ENCODE data around the gene SMIM20. TPM values are rescaled to one million over a fixed set of nuclear protein-coding genes. Genes with fewer than 3 reads are reported as not detected.

SMIM20 gene
- total RNA-seq, 2 donors from 2014 or later = 19.7 to 21.3 TPM

DNA sequence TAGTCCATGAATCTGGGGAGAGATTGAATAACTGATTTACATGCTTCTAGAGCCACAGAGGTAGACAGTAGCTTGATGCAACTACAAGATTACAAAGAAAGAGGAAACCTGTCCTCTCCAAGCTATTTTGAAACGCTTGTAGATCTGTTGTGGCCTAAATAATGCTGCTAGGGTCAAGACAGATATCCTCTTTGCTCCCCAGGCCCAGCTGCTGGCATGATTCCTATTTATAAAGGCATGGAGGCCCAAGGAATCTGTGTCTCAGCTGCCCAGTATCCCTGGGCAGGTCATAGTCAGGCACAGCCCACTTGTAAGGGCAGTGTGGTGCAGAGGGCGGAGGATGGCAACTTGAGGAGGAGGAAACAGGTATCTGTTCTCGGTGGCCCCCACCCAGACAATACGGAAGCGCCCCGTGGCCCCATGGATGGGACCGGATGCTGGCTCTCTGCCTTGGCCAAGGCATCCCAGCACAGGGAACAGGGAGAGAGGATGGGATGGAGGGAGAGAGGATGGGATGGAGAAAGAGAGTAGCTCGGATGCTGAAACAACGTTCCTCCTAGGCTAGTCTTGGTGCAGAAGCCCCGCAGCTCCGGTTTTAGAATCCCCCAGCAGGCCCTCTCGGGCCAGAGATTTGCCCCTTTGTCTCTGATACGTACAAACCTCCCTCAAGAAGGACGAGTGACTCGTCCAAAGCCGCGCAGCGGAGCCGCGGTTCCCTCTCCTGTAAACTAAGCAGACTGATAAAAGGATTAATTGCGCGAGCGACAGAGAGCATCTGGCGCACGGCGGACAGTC is 767 bp upstream of the SMIM20 start:
- peak overlapping the region; percentile 95 to 98 for H3K27ac Mint-ChIP-seq

GRCh38 chr4:25914670-25915352 is 791 bp downstream of the SMIM20 start:
- DNase-seq (ENCODE audit: low spot score in 2 of 2) (no peak), ATAC-seq (no peak)
- no peaks in the 10 kb centered on the region for H3K9me3 Mint-ChIP-seq
- peaks cover 8 to 18% of the 10 kb centered on the region in 2 donors for H3K36me3 Mint-ChIP-seq
- peak overlapping the region; percentile 94 to 98 for H3K27ac Mint-ChIP-seq

More for the DNA sequence above, 767 bp upstream of the SMIM20 start:
- H3K9me3 Mint-ChIP-seq = no peaks in the 10 kb centered on the region
- peaks cover 8 to 25% of the 10 kb centered on the region in 2 donors for H3K36me3 Mint-ChIP-seq
- ATAC-seq = peak; percentile 0 to 4
- peak; percentile 26 to 58 for DNase-seq (ENCODE audit: low spot score in 2 of 2)

- H3K36me3 Mint-ChIP-seq = peaks cover 8 to 18% of the 10 kb centered on the region in 2 donors
- no peaks in the 10 kb centered on the region for H3K9me3 Mint-ChIP-seq
- H3K27ac Mint-ChIP-seq = peak overlapping the region; percentile 90 to 98
- ATAC-seq = no peak
- no peak for DNase-seq (ENCODE audit: low spot score in 2 of 2)
Measured at GRCh38 chr4:25915353-25915705, 1.3 kb downstream of the SMIM20 start.

DNA sequence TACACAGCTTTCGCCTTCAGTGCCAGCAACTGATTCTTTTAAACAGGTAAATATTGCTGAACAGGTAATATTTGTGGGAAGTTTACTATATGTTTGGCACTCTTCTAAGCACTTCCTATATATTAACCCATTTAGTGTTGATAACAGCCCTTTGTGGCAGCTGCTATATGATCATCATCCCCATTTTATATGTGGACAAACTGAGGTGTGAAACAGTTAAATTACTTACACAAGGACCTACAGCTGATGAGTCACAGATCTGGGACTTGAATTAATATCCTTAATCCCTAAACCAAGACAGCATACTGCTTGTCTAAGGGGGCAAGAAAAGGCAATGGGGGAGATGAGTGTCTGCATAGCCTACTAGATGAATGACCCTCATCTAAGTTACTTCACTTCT is 2.9 kb downstream of the SMIM20 start:
- Mint-ChIP-seq H3K36me3 (peaks cover 21 to 22% of the 10 kb centered on the region in 2 donors), H3K9me3 (no peaks in the 10 kb centered on the region), H3K27ac (peak overlapping the region in 1 of 2 donors; percentile 66)
- ATAC-seq = no peak
- DNase-seq (ENCODE audit: low spot score in 2 of 2) = no peak

GRCh38 chr4:25919676-25920075 is 5.7 kb downstream of the SMIM20 start:
- H3K36me3 Mint-ChIP-seq = peaks cover 11 to 22% of the 10 kb centered on the region in 2 donors
- no peak for DNase-seq (ENCODE audit: low spot score in 2 of 2)
- peak overlapping the region in 1 of 2 donors; percentile 20 for H3K27ac Mint-ChIP-seq
- ATAC-seq = no peak
- H3K9me3 Mint-ChIP-seq = no peaks in the 10 kb centered on the region

DNA sequence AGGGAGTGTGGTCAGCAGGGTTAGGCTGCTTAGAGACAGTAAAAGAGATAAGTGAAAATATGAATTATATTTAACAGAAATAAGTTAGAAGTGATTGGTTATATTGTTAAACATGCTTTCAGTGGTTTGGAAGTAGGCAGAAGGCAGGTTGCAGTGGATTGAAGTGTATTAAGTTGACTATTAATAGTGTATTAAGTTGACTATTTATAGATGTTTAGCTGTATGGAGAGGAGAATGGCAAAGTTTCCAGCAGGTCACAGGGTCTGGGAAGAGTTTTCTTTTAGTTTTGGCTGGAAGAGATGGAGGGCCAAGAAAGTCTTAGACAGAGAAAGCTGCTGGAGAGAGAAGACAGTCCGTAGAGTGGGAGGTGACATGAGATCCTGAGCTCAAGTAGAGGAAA is 7.9 kb downstream of the SMIM20 start:
- peak overlapping the region in 1 of 2 donors; percentile 0 for H3K27ac Mint-ChIP-seq
- no peak for ATAC-seq
- H3K36me3 Mint-ChIP-seq = peaks cover 5 to 15% of the 10 kb centered on the region in 2 donors

GRCh38 chr4:25922812-25923369 is 8.9 kb downstream of the SMIM20 start:
- DNase-seq (ENCODE audit: low spot score in 2 of 2) (no peak), ATAC-seq (no peak)
- Mint-ChIP-seq H3K36me3 (peaks cover 5 to 15% of the 10 kb centered on the region in 2 donors), H3K9me3 (no peaks in the 10 kb centered on the region), H3K27ac (no peak overlapping the region)

More for the DNA sequence above, 7.9 kb downstream of the SMIM20 start:
- H3K9me3 Mint-ChIP-seq = no peaks in the 10 kb centered on the region
- no peak for DNase-seq (ENCODE audit: low spot score in 2 of 2)

- DNase-seq (ENCODE audit: low spot score in 2 of 2) = no peak
- no peaks in the 10 kb centered on the region for H3K9me3 Mint-ChIP-seq
- no peak overlapping the region for H3K27ac Mint-ChIP-seq
- ATAC-seq = no peak
- H3K36me3 Mint-ChIP-seq = peaks cover 5 to 15% of the 10 kb centered on the region in 2 donors
Measured at GRCh38 chr4:25923745-25924144, 9.7 kb downstream of the SMIM20 start.

GRCh38 chr4:25925486-25926201 is 11.6 kb downstream of the SMIM20 start:
- peaks cover 4 to 19% of the 10 kb centered on the region in 2 donors for H3K36me3 Mint-ChIP-seq
- H3K9me3 Mint-ChIP-seq = no peaks in the 10 kb centered on the region
- no peak overlapping the region for H3K27ac Mint-ChIP-seq
- ATAC-seq (no peak), DNase-seq (ENCODE audit: low spot score in 2 of 2) (peak in 1 of 2 donors; percentile 32)

DNA sequence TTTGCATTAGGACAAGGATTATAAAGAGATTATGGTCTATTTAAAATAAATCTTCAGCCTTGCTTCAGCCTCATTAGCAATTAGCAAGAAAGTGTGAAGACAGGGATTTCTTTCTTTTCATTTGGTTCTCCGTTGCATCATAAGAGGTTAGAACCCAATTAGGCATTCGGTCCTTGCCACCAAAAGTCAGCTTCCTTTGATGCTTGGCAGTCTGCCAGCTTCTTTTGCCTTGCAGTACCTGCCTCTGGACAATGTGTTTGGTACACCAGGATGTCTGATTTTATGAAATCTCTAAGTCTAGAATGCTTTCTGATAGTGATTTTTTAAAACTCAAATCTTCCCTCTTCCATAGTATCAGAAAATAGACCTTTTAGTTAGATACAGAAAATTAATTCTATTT is 12.4 kb downstream of the SMIM20 start:
- Mint-ChIP-seq H3K27ac (no peak overlapping the region), H3K36me3 (peaks cover 0 to 10% of the 10 kb centered on the region in 2 donors), H3K9me3 (no peaks in the 10 kb centered on the region)
- ATAC-seq (no peak), DNase-seq (ENCODE audit: low spot score in 2 of 2) (no peak)

- ATAC-seq (no peak), DNase-seq (ENCODE audit: low spot score in 2 of 2) (no peak)
- H3K27ac Mint-ChIP-seq = no peak overlapping the region
- peaks cover 0 to 5% of the 10 kb centered on the region in 2 donors for H3K36me3 Mint-ChIP-seq
- H3K9me3 Mint-ChIP-seq = no peaks in the 10 kb centered on the region
Measured at GRCh38 chr4:25927361-25928195, 13.6 kb downstream of the SMIM20 start.

DNA sequence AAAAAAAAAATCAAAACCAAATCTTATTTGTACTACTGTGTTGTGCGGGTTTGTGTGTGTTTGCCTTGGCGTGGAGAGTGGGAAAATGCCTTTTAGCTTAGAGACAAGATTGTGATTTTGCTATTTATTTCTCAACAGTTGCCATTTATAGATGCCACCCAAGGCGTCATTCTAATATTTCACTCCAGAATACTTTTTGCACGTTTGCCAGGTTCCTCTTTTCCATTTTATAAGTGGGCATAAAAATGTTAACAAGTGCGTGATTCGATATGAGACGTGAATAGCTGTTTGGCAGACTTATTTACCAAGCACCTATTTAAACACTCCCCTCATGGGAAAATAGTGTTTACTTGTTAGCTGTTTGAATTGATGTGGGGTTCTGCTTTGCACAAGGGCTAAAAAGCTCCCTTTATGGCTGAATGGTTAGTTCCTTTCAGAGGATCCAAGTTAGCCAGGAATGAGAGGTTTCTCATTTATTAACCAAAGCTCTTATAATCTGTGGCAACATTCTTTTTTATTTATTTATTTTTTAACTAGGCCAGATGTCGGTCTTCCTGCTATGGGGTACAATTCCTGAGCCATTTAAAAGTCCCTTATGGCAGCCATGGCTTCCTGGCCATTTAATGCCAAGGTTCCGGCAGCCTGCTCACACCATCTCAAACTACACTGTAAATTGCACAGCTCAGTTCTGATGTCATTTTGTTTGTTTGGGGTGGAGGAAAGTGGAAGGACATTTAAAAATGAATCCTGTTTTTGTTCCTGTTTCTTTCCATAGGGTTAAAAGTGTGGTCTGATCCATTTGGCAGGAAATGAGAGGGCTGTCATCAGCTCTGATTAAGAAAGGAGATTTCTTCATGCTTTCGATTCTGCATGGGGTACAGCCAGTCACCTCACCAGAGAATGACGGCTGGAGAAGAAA is 14.6 kb downstream of the SMIM20 start:
- no peak for ATAC-seq
- no peak for DNase-seq (ENCODE audit: low spot score in 2 of 2)
- Mint-ChIP-seq H3K27ac (no peak overlapping the region), H3K9me3 (no peaks in the 10 kb centered on the region), H3K36me3 (peaks cover 0 to 5% of the 10 kb centered on the region in 2 donors)

GRCh38 chr4:25929298-25929686 is 15.3 kb downstream of the SMIM20 start:
- DNase-seq (ENCODE audit: low spot score in 2 of 2) (no peak), ATAC-seq (no peak)
- Mint-ChIP-seq H3K27ac (no peak overlapping the region), H3K9me3 (no peaks in the 10 kb centered on the region), H3K36me3 (peaks cover 0 to 5% of the 10 kb centered on the region in 2 donors)

- Mint-ChIP-seq H3K27ac (peak overlapping the region in 1 of 2 donors; percentile 34), H3K9me3 (no peaks in the 10 kb centered on the region), H3K36me3 (peaks cover 0 to 5% of the 10 kb centered on the region in 2 donors)
- DNase-seq (ENCODE audit: low spot score in 2 of 2) (no peak), ATAC-seq (no peak)
Measured at GRCh38 chr4:25930731-25931354, 16.8 kb downstream of the SMIM20 start.

GRCh38 chr4:25936696-25937095 is 22.7 kb downstream of the SMIM20 start:
- peaks cover 14 to 25% of the 10 kb centered on the region in 2 donors for H3K36me3 Mint-ChIP-seq
- no peak overlapping the region for H3K27ac Mint-ChIP-seq
- peaks cover 0 to 16% of the 10 kb centered on the region in 2 donors for H3K9me3 Mint-ChIP-seq
- DNase-seq (ENCODE audit: low spot score in 2 of 2) = no peak
- ATAC-seq = no peak

Data from activated naive CD4-positive, alpha-beta T cell treated with anti-CD3 and anti-CD28 coated beads, Interleukin-2, amount 50 U/mL, for 72 hours (primary cell).